K562 (cell line): ENCODE data around the gene LCE3E. TPM values are rescaled to one million over a fixed set of nuclear protein-coding genes. Genes with fewer than 3 reads are reported as not detected.

Experiments used
- ATAC-seq: fragments of 200-7000 bp; cut with Tn5 transposase; 3 replicates; pipeline ENCODE4 v1.9.1; 2020; ENCODE audit warnings: moderate library complexity
- BruUV-seq: library from RNA; stranded (reverse); fragments of 400-500 nt; replicated peaks from 2 replicates; lab custom pipeline; 2021; lab: Mats Ljungman, UMichigan
- CTCF ChIA-PET: fragments of 300-600 bp; formaldehyde crosslinking; extraction: SDS; loops from one replicate; lab custom pipeline; 2021; ENCODE audit warnings: low intra/inter-chr PET ratio; lab: Yijun Ruan, JAX
- POLR2A ChIA-PET: fragments of 300-600, 350-650 bp; sonication (Branson Sonifier 250); formaldehyde crosslinking; extraction: SDS; loops from one replicate; lab custom pipeline; 2021; ENCODE audit warnings: antibody characterized with exemption, inconsistent platforms; lab: Yijun Ruan, JAX
- DNase-seq, 4 experiments: peaks; one replicate each; pipeline versions ENCODE4 v3.0.0 to v3.0.0-alpha.2; 2011 to 2018; ENCODE audit warnings: low spot score in 3 of 4, mixed read lengths in 3 of 4; ENCODE audit errors: extremely low read depth in 1 of 4
- FAIRE-seq: peaks from 2 replicates; lab custom pipeline; 2011; peaks lifted over from hg19 to GRCh38; lab: Jason Lieb, UNC
- H2AFZ ChIP-seq: 2 replicates; pipeline ENCODE4 v1.6.0; 2011; ENCODE audit warnings: low read depth, low read length, control low read depth, inconsistent platforms
- H3K27ac ChIP-seq: fragments of 200-600 bp; 3 replicates; pipeline ENCODE4 v1.8.0; 2011; ENCODE audit warnings: low read depth, mild to moderate bottlenecking, control low read depth, inconsistent platforms, low read length, moderate library complexity, mixed read lengths; ENCODE audit errors: extremely low read depth
- H3K27me3 ChIP-seq, 2 experiments: fragments of 300-600 bp in 1 of 2; 2 replicates in 1 of 2; 3 replicates in 1 of 2; pipeline versions ENCODE4 v1.6.0 to v1.8.0; 2011; ENCODE audit warnings: inconsistent platforms in 2 of 2, low read length in 2 of 2, mild to moderate bottlenecking in 1 of 2, mixed read lengths in 1 of 2, moderate library complexity in 1 of 2; ENCODE audit not compliant: control insufficient read depth in 2 of 2, insufficient read depth in 2 of 2
- H3K36me3 ChIP-seq: fragments of 300-600 bp; 3 replicates; pipeline ENCODE4 v1.8.0; 2011; ENCODE audit warnings: mild to moderate bottlenecking, low read length, inconsistent platforms; ENCODE audit not compliant: control insufficient read depth, insufficient read depth
- H3K4me1 ChIP-seq, 2 experiments: fragments of 200-600 bp in 1 of 2; replicated peaks in 1 of 2; 2 replicates in 1 of 2; 3 replicates in 1 of 2; pipeline versions ENCODE4 v1.5.1 to v1.8.0; 2011; ENCODE audit warnings: inconsistent platforms in 2 of 2, low read length in 2 of 2, mild to moderate bottlenecking in 1 of 2, mixed read lengths in 1 of 2, moderate library complexity in 1 of 2; ENCODE audit not compliant: control insufficient read depth in 2 of 2, insufficient read depth in 2 of 2
- H3K4me2 ChIP-seq: 2 replicates; pipeline ENCODE4 v1.6.1; 2011; ENCODE audit warnings: low read length, control low read depth, inconsistent platforms, mixed read lengths; ENCODE audit not compliant: insufficient read depth
- H3K4me3 ChIP-seq: fragments of 200-600 bp; sonication (generic), shearing (Covaris generic); 2 replicates; pipeline ENCODE4 v1.5.1; 2016; ENCODE audit warnings: control low read depth, inconsistent platforms
- H3K79me2 ChIP-seq: fragments of 200-600 bp; 3 replicates; pipeline ENCODE4 v1.8.0; 2011; ENCODE audit warnings: low read length, inconsistent platforms; ENCODE audit not compliant: control insufficient read depth, insufficient read depth
- H3K9ac ChIP-seq, 2 experiments: 2 replicates each; pipeline versions ENCODE4 v1.6.0 to v1.6.1; 2011; ENCODE audit warnings: low read depth in 2 of 2, low read length in 2 of 2, control low read depth in 1 of 2, inconsistent platforms in 1 of 2, mild to moderate bottlenecking in 1 of 2, mixed read lengths in 1 of 2; ENCODE audit not compliant: insufficient read depth in 1 of 2
- H3K9me1 ChIP-seq: one replicate; pipeline ENCODE4 v1.6.0; 2011; ENCODE audit warnings: inconsistent platforms, mild to moderate bottlenecking, low read length, moderate library complexity; ENCODE audit not compliant: control insufficient read depth, insufficient read depth
- H3K9me3 ChIP-seq: replicated peaks from 2 replicates; pipeline ENCODE4 v1.5.1; 2011; ENCODE audit warnings: low read depth, low read length, inconsistent platforms; ENCODE audit not compliant: control insufficient read depth, insufficient read depth
- H4K20me1 ChIP-seq: replicated peaks from 2 replicates; pipeline ENCODE4 v1.6.1; 2011; ENCODE audit warnings: low read length, inconsistent platforms, mixed read lengths; ENCODE audit not compliant: control insufficient read depth, insufficient read depth
- NFE2 ChIP-seq: IDR thresholded peaks from 2 replicates; pipeline ENCODE4 v1.6.1; 2014; ENCODE audit warnings: antibody characterized with exemption, low read depth
- PHB2 ChIP-seq: fragments of 450-650 bp; IDR thresholded peaks from 2 replicates; pipeline ENCODE4 v1.6.1; 2017; ENCODE audit warnings: low read depth
- STAT5A ChIP-seq: IDR thresholded peaks from 2 replicates; pipeline ENCODE4 v1.6.1; 2012; ENCODE audit warnings: low read length, inconsistent platforms, borderline replicate concordance
- WGBS: fragments of 100-300 bp; shearing (Covaris generic); methylation state at CpG from one replicate; pipeline ENCODE4 v1.1.6; 2016; ENCODE audit warnings: low coverage, mixed read lengths; ENCODE audit not compliant: insufficient coverage; ENCODE audit errors: missing lambda C conversion rate; 5-methylcytosine and 5-hydroxymethylcytosine counted together
- in situ Hi-C: fragments of 300-500 bp; cut with MboI; formaldehyde crosslinking; loops from 4 replicates; pipeline ENCODE4 v1.15.0; 2018; ENCODE audit warnings: inconsistent platforms, mixed read lengths
- intact Hi-C: fragments of 100-400 bp; cut with micrococcal nuclease; formaldehyde crosslinking; loops from 2 replicates; pipeline ENCODE4 v1.14.2; 2022
- polyA plus RNA-seq, 8 experiments: library from polyadenylated mRNA; depleted of rRNA in 4 of 8; stranded (reverse) in 5 of 8; unstranded in 3 of 8; fragments of >200 nt; fragmentation: Nextera tagmentation in 2 of 8; fragmentation: Illumina TruSeq in 1 of 8; extraction: Ambion mirVana in 2 of 8; extraction: Trizol in 1 of 8; gene quantifications; 2 replicates each; pipeline versions ENCODE4 v1.2.1 to v1.2.3, GENCODE V29; 2011 to 2014; ENCODE audit warnings: inconsistent platforms in 1 of 8, missing spikeins in 1 of 8
- total RNA-seq, 7 experiments: library from RNA; depleted of rRNA in 6 of 7; stranded (reverse); fragments of >200 nt in 6 of 7; fragmentation: Illumina TruSeq in 2 of 7; extraction: Trizol in 2 of 7; gene quantifications; 2 replicates each; pipeline versions ENCODE4 v1.2.1 to v1.2.3, GENCODE V29; 2011 to 2021; ENCODE audit warnings: low replicate concordance in 1 of 7
- TF ChIP-seq, protein P1 (sequence below): sonication (generic); formaldehyde crosslinking; IDR thresholded peaks from 2 replicates; pipeline ENCODE4 v1.8.0; 2023; ENCODE audit warnings: mild to moderate bottlenecking, missing genetic modification reagents
- TF ChIP-seq, protein P2 (sequence below): sonication (generic); formaldehyde crosslinking; IDR thresholded peaks from 2 replicates; pipeline ENCODE4 v1.8.1; 2022; ENCODE audit warnings: missing genetic modification reagents

Gene LCE3E
- total and polyA plus RNA-seq, 9 of the 15 experiments (the other 6 are each of a cell fraction or from before 2014, with no cell fraction given), result not detected

DNA sequence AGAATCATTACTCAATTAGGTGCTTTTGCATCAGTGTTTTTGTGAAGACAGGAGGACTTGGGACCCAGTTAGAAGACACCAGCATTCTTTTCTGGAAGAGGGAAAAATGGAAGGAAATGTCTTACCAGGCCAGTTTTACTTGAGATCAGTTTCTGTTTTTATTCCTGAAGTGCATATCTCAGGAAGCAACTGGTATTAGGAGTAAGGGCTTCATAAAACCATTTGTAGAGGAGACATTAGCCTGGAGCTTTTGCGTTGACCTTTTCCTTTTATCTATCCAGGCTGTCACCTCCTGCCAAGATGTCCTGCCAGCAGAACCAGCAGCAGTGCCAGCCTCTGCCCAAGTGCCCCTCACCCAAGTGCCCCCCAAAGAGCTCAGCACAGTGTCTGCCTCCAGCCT is 46.9 kb upstream of the LCE3E start, which contains the start of gene LCE3B:
Gene LCE3B (plus strand): TSS at position 301 of the 400 bp plus-strand sequence. CDS start 0 bp downstream, at position 301.
- CTCF ChIA-PET, result no interaction called here
- Histone ChIP-seq H3K27ac (no peak within 1 kb of the TSS), H3K4me1 (no peaks in the 10 kb centered on the region), H3K79me2 (no peaks in the 10 kb centered on the region), H3K9me1 (no peaks in the 10 kb centered on the region), H3K9me3 (no peaks in the 10 kb centered on the region), H3K36me3 (no peaks in the 10 kb centered on the region), H3K4me2 (no peak within 1 kb of the TSS), H3K4me3 (no peak within 1 kb of the TSS), H3K9ac (no peak within 1 kb of the TSS), H4K20me1 (no peaks in the 10 kb centered on the region), H3K27me3 (no peaks in the 10 kb centered on the region), H2AFZ (no peak within 1 kb of the TSS)
- no TSS peak for BruUV-seq
- no peak for DNase-seq
- in situ Hi-C loops, result no loop called here
- POLR2A ChIA-PET, result no interaction called here
- intact Hi-C loops, result no loop called here
- WGBS, result 0% methylated on average over 1 of the region's 1 CpG
- no peak for FAIRE-seq
- TF ChIP-seq NFE2 (no peak), STAT5A (no peak)
- ATAC-seq, result no peak

DNA sequence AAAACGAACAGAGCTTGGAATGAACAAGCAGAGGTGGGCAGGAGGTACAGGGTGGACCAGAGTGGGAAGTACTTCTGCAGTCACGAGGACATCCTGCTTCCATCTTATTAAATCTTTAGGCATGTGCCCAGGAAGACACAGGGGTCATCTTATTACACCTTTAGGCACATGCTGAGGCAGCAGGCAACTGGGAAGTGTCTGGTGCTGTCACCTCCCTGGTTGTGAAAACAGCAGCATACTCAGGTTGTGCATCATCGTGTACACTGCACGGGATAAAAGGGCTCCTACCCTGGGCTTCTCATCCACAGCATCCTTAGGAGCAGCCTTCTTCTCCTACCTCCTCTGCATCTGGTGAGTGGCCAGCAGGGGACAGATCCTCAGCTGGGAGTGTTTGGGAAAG is 33.4 kb upstream of the LCE3E start, which contains the start of gene LCE3C:
Gene LCE3C (plus strand): TSS at position 301 of the 400 bp plus-strand sequence. CDS start 498 bp downstream, outside the sequence.
- POLR2A ChIA-PET, result no interaction called here
- 0% methylated on average over 4 of the region's 4 CpGs for WGBS
- no peak for FAIRE-seq
- H3K27ac ChIP-seq, result no peak within 1 kb of the TSS
- no TSS peak for BruUV-seq
- in situ Hi-C loops (no loop called here), intact Hi-C loops (no loop called here)
- H3K79me2 ChIP-seq, result no peaks in the 10 kb centered on the region
- H3K4me3 ChIP-seq, result no peak within 1 kb of the TSS
- no peaks in the 10 kb centered on the region for H3K9me3 ChIP-seq
- no peak for ATAC-seq
- H4K20me1 ChIP-seq, result no peaks in the 10 kb centered on the region
- H3K36me3 ChIP-seq, result no peaks in the 10 kb centered on the region
- no peak within 1 kb of the TSS for H2AFZ ChIP-seq
- H3K27me3 ChIP-seq, result no peaks in the 10 kb centered on the region
- CTCF ChIA-PET, result no interaction called here
- DNase-seq, result no peak
- no peak within 1 kb of the TSS for H3K4me2 ChIP-seq
- TF ChIP-seq, protein P1, sequence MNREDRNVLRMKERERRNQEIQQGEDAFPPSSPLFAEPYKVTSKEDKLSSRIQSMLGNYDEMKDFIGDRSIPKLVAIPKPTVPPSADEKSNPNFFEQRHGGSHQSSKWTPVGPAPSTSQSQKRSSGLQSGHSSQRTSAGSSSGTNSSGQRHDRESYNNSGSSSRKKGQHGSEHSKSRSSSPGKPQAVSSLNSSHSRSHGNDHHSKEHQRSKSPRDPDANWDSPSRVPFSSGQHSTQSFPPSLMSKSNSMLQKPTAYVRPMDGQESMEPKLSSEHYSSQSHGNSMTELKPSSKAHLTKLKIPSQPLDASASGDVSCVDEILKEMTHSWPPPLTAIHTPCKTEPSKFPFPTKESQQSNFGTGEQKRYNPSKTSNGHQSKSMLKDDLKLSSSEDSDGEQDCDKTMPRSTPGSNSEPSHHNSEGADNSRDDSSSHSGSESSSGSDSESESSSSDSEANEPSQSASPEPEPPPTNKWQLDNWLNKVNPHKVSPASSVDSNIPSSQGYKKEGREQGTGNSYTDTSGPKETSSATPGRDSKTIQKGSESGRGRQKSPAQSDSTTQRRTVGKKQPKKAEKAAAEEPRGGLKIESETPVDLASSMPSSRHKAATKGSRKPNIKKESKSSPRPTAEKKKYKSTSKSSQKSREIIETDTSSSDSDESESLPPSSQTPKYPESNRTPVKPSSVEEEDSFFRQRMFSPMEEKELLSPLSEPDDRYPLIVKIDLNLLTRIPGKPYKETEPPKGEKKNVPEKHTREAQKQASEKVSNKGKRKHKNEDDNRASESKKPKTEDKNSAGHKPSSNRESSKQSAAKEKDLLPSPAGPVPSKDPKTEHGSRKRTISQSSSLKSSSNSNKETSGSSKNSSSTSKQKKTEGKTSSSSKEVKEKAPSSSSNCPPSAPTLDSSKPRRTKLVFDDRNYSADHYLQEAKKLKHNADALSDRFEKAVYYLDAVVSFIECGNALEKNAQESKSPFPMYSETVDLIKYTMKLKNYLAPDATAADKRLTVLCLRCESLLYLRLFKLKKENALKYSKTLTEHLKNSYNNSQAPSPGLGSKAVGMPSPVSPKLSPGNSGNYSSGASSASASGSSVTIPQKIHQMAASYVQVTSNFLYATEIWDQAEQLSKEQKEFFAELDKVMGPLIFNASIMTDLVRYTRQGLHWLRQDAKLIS (CRISPR knock-in tag), result no peak
- no peak for TF ChIP-seq PHB2
- TF ChIP-seq, protein P2, sequence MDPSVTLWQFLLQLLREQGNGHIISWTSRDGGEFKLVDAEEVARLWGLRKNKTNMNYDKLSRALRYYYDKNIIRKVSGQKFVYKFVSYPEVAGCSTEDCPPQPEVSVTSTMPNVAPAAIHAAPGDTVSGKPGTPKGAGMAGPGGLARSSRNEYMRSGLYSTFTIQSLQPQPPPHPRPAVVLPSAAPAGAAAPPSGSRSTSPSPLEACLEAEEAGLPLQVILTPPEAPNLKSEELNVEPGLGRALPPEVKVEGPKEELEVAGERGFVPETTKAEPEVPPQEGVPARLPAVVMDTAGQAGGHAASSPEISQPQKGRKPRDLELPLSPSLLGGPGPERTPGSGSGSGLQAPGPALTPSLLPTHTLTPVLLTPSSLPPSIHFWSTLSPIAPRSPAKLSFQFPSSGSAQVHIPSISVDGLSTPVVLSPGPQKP (CRISPR knock-in tag), result no peak
- H3K9me1 ChIP-seq, result no peaks in the 10 kb centered on the region
- H3K4me1 ChIP-seq, result no peaks in the 10 kb centered on the region
- H3K9ac ChIP-seq, result no peak within 1 kb of the TSS
